SU-DHL-6 (cell line): ENCODE data around the gene SDK2.

Experiments used
- CTCF ChIP-seq: fragments of 200-600 bp; sonication (generic); IDR thresholded peaks from one replicate; pipeline ENCODE4 v1.5.1; 2017; ENCODE audit warnings: antibody characterized with exemption, mild to moderate bottlenecking, low read length, moderate library complexity; ENCODE audit not compliant: insufficient read depth, poor library complexity, severe bottlenecking
- EZH2phosphoT487 ChIP-seq: fragments of 200-600 bp; sonication (generic), shearing (Covaris generic); conservative IDR thresholded peaks from 2 replicates; pipeline ENCODE4 v1.6.1; 2018; ENCODE audit warnings: mild to moderate bottlenecking, antibody characterized with exemption, low read length, moderate library complexity, mixed read lengths

- no peak for TF ChIP-seq CTCF
- no peak for TF ChIP-seq EZH2phosphoT487
Observed at GRCh38 chr17:73490851-73491250, 153.4 kb downstream of the SDK2 start.
